HG03558 (cell line): ENCODE results near the gene SLC12A2.

Experiments
- ATAC-seq: cut with Tn5 transposase; IDR thresholded peaks from one replicate; pipeline ENCODE4 v1.9.1; 2021; ENCODE audit warnings: moderate number of reproducible peaks; ENCODE audit not compliant: unreplicated experiment; ENCODE audit errors: extremely low read depth

SLC12A2 gene

DNA sequence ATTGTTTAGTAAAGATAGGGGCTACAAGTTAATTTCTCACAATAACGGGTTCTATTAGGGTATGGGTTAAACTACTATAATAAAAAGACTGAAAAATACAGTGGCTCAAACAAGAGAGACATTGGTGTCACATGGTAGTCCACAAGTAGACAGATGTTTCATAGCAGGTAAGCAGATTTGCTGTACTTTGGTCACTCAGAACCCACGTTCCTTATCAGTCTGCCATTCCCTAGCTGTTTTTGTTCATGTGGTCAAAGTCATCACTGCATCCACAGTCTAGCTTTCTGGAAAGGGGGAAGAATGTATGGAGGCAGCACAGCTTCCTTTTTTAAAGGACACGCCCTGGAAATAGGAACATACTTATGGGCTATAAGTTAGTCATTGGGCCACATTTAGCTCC lies 73.0 kb downstream of the SLC12A2 start:
- no peak for ATAC-seq

- no peak for ATAC-seq
Observed at GRCh38 chr5:128158342-128158741, 74.8 kb downstream of the SLC12A2 start.

DNA sequence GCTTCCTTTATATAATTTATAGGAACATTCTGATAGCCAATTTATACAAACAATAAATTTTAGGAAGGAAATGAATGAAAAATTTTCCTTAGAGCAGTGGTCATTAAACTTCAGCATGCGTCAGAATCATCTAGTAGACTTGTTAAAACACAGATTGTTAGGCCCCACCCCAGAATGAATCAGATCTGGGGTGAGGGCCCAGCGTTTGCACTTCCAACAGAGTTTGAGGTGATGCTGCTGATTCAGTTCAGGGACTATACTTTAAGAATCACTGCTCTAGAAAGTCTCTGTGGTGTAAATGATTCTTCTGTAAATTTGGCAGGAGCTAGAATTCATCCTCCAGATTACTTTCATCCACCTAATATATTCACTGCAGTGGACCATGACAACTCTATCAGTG lies 80.4 kb downstream of the SLC12A2 start:
- ATAC-seq: no peak

DNA sequence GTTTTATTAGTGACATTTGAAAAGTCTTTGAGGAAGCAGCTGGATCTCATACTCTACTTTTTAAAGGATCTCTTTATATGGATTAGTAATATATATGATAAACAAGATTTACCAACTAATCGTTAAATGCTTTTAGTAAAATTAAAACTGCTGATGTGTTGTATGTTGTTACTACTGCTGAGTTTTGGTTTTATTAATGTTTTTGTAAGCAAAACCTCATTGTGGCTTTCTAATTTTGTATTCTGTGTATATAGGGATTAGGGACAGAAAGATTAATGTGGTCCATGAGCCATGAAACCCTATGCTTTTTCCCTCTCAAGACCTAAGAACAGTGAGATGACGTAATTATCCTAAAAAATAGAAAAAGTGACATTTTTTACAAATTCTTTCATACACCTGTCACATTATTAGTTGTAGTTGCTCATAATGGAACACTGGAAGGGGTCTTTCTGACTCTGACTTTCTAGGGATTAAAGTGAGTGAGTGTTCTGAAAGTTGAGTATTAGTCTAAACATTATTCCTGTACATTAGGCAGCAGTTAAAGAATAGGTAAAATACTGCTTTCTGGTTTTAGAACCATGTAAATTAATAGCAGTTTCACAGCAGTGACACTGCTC lies 85.9 kb downstream of the SLC12A2 start:
- no peak for ATAC-seq

DNA sequence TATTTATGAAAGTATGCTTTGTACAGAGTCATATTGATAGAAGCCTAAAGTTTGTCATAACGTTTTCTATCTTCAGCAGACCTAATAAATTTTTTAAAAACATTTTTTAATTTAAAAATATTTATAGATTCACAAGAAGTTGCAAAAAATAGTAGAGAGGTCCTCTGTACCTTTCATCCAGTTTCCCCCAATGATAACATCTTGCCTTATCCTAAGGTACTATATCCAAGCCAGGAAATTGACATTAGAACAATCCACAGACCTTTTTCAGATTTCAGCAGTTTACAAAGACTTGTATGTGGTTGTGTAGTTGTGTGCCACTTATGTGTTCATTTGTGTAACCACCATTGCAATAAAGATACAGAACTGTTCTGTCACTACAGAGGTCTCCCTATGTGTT lies 88.5 kb downstream of the SLC12A2 start:
- no peak for ATAC-seq

GRCh38 chr5:128174951-128175350 lies 91.4 kb downstream of the SLC12A2 start:
- ATAC-seq: no peak

GRCh38 chr5:128192368-128192767 lies 108.8 kb downstream of the SLC12A2 start:
- ATAC-seq: no peak

DNA sequence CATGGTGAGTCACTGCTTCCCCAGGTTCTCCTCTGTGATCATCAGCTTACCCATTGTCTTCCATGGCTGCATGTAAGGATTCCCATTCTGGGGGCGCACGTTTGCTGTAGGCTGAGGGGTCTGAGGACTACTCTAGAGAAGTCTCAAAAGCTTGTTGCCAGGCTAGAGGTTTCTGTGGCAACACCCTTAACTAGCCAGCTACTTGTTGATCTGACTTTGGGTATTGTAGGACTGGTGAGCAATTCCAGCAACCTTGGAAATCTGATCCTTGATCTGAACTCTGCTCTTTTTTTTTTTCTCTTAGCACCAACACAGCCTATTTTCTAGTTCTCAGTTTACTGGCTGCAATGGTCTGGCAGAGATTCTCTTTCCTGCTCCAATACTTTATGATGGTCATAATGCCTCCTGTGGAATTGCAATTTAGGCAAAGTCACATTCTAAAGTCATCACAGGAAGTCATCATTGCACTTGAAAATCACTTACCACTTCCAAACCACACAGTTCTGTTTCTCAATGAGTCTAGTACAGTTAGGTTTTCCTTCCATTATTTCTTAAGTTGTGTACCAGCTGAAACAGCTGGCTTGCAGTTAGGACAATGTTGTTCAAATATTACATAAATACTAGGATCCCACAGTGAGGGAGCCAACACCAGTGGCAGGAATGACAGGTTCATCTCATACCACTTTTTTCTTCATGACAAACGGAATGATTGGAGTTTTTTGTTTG lies 110.3 kb downstream of the SLC12A2 start:
- no peak for ATAC-seq

DNA sequence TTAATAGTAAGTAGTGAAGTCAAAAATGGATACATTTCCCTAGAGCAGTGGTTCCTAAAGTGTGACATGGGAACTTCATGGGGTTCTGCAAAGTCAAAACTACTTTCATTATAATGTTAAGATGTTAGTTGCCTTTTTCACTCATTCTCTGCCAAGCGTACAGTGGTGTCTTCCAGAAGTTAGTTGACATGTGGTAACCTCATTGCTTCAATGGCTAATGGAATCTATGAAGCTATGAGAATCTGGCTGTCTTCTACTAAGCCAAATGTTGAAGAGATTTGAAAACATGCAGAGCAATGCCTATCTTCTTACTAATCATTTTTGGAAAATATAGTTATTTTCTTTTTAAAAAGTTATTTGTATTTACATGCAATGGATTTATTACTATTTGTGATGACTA lies 111.8 kb downstream of the SLC12A2 start:
- ATAC-seq: no peak

DNA sequence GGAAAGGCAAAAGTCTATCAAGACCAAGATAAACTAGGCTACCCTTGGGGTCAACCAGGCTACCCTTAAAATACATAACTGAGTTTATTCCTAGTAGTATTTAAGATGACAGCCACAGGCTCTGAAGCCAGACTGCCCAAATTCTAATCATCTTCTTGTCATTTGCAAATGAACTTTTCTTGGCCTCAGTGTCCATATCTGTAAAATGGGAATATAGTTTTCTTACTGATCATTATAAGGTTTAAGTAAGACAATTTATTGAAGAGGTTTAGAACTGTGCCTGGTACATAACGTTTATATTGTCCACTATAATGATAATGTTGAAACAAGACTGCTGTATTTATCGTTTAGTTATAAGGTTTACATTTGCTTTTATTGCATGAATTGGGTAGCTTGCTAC lies 112.5 kb downstream of the SLC12A2 start:
- no peak for ATAC-seq

DNA sequence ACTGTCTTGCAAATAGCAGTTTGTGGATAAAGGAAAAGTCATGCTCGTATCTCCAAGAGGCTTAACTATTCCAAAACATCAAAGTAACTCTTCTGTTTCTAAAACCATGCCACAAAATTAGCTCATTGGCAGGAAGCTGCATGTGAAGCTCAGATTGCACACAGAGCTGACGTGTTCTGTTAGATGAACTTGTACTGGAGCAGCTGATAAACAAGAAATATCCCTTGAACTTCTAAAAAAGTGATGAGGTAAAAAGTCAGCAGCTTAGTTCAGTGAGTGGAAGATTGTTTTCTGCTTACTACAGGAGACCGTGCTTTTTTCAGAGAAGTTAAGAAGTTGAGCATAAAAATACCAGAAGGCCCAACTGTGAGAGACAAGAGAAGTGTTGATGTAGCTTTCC lies 113.2 kb downstream of the SLC12A2 start:
- ATAC-seq: no peak

DNA sequence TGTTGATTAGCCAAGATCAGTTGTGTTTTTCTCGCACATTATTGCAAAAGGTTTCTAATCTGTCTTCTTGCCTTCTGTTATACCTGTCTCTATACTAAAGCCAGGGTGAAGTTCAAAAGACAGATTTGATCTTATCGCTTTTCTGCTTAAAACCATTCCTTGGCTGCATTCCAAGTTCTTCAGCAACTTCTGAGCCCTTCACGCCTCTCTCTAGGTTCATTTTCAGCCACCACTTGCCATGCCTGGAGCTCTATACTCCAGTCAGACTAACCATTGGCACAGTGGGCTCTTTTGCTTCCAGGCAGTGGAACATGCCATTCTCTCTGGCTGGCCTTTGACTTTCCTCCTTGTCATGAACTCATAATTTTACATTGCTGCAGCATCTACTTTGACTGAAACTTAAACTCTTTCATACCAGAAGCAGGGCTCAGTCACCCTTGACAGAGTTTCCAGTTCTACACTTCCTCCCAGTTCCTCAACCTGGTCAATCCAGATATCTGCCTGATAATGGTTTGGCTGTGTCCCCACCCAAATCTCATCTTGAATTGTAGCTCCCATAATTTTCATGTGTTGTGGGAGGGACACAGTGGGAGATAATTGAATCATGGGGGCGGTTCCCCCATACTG lies 114.4 kb downstream of the SLC12A2 start:
- ATAC-seq: no peak

- no peak for ATAC-seq
Observed at GRCh38 chr5:128199104-128199503, 115.5 kb downstream of the SLC12A2 start.

GRCh38 chr5:128199611-128200010 lies 116.0 kb downstream of the SLC12A2 start:
- ATAC-seq: no peak

GRCh38 chr5:128201065-128201926 lies 117.7 kb downstream of the SLC12A2 start:
- ATAC-seq: peak; percentile 69

- no peak for ATAC-seq
Observed at GRCh38 chr5:128202320-128202719, 118.8 kb downstream of the SLC12A2 start.

DNA sequence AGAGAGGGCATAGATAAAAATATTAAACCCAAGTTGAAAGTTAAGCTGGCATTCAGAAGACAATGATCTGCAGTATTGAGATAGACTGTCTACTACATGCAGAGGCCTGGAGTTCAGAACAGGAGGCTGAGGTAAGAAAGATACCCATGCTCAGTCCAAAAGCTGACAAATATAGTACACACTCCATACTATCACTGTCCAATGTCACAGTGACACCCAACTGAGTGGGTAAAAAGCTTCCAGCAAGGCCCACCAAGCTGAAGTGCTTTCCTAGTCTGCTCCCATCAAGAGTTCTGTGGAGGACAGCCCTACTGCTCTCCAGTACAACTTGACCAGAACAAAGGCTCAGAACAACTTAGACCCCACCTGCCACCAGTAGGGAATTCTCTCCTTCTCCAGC lies 124.9 kb downstream of the SLC12A2 start:
- no peak for ATAC-seq

DNA sequence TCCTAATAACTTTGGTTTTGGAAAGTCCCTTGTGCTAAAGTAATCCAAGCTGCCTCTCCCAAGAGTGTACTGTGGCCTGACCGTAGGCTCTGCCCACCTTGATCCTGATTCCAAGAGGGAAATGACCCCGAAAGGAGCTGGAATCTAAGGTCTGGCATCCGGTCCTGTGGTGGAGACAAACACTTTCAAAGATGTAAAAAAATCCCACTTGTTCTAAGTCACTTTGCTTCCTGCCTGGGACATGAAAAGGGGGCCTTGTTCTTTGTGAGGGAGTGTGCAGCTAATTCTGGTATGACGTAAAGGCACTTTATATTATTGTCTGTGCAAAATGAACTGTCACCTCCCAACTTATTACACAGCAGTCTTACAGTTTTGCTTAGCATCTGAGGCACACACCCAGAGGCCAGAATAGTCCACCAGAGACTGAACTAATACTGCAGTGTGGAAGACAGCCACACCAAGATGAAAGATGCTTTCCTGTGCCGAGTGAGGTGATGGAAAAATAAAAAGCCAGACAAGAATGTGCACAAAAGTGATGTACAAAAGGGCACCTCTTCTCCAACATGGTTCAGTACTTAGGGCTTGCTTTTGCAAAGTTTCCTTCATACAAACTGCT lies 128.7 kb downstream of the SLC12A2 start:
- ATAC-seq: no peak

GRCh38 chr5:128213340-128213739 lies 129.8 kb downstream of the SLC12A2 start:
- ATAC-seq: no peak

DNA sequence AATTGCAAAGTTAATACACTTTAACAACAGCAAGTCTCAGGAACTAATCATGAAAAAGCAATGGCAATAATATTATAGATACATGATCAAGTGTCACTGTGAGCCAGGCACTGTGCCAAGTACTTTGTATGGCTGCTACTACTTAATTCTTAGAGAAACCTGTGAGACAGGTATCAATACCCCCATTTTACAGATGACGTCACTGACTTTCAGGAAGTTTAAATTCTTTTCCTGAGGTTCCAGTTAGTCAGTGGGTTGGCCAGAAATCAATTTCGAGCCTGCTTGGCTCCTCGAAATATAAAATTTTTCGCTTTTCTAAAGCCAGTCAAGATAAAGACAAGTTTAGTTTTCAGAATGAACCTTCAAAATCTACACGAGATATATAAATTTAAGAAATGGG lies 130.3 kb downstream of the SLC12A2 start:
- ATAC-seq: no peak
